ENCODE measurements around the gene SPINDOC. TPM values are rescaled to one million over a fixed set of nuclear protein-coding genes. Genes with fewer than 3 reads are reported as not detected.

The SPINDOC gene
- total RNA-seq, 2 donors from 2014 or later: 11.8 to 15.1 TPM

- intact Hi-C loops (cut with DNase I): no loop called here
- peak; percentile 92 for DNase-seq (ENCODE audit: low spot score)
Observed at GRCh38 chr11:63871962-63872799, 58.9 kb downstream of the SPINDOC start.

DNA sequence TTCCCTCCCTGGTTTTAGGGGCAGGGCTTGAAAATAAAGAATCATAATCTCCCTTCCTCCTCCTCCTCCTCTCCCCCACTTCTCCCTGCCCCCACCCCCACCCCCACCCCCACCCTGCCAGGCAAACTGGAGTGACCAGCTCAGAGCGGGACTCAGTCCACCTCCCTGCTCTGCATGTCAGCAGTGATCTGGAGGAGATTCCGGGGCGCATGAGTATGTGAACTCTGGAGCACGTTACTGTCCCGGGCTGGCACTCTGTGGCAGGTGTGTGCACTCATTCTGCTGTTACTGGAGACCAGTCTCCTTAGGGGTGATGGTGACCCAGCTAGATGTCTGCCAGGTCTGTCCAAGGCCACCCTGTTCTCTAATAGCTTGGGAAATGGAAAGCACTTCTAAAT lies 59.5 kb downstream of the SPINDOC start:
- intact Hi-C loops (cut with DNase I): no loop called here
- peak; percentile 72 for DNase-seq (ENCODE audit: low spot score)

DNA sequence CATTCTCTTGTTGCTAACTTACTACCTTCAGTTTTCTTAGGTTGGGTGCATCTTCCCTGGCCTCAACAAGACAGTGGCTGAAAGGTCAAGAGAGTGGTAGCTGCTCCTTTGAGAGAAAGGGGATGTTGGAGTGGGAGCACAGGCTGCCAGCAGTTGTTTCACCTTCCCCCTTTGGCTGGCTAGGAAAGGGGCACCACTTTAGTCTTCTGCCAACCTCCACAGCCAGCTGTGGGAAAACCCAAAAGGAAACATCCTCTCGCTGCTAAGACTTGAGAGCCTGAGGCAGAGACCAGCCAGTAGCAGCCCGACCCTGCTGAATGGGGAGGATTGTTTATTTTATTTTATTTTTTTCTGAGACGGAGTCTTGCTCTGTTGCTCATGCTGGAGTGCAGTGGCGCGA lies 60.1 kb downstream of the SPINDOC start:
- DNase-seq (ENCODE audit: low spot score): peak; percentile 44
- intact Hi-C loops (cut with DNase I): no loop called here

DNA sequence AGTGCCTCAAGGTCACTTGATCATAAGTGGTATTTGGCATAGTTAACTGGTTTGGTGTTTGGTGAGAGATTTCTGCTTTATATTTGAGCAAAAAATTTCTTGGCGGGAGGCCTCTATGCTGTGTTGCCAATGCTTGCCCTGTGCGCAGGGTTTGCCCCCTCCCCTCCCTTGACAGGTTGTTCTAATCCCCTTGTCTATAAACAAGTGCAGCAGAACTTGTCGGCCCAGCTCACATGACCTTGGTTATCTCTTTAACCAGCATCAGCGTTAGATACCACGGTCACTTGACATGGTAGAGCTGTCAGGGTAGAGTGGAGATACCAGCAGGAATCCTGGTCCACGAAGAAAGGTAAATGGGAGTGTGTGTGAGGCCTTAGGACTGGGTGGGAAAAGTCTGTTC lies 61.3 kb downstream of the SPINDOC start:
- DNase-seq (ENCODE audit: low spot score): peak; percentile 61
- intact Hi-C loops (cut with DNase I): no loop called here

DNA sequence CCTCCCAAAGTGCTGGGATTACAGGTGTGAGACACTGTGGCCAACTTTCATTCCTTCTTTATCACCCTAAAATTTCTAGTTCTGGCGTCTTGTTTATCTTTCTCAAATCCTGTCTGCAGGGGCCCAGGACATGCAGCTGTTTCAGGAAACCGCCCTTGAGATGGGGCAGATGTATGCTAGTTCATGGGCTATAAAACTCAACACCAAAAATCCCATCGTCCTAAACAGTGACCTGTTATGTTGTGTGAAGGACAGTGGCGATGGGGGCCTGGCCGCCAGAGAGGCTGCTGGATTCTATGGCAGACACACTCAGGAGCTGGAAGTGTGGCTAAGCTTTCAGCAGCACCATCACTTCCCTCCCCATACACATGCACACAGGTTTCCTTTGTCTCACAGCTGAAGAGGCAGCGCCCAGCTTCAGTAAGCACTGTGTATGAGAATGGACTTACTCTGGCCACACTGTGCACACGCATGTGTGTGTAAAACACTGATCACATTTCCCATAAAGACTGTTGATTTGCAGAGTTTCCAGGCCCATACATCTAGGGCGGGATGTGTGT lies 62.3 kb downstream of the SPINDOC start:
- DNase-seq (ENCODE audit: low spot score): no peak
- intact Hi-C loops (cut with DNase I): no loop called here

GRCh38 chr11:63876616-63877015 lies 63.4 kb downstream of the SPINDOC start:
- DNase-seq (ENCODE audit: low spot score): no peak
- intact Hi-C loops (cut with DNase I): no loop called here

Other genes with a start within 250 kb of the SPINDOC start
- 10 to 100 TPM; 31.8 to 42.4 TPM for gene PLAAT3, start 199.0 kb upstream of the SPINDOC start, total RNA-seq
- 100 to 1,000 TPM; 208 to 264 TPM for gene ATL3, start 142.1 kb upstream of the SPINDOC start, total RNA-seq
- 10 to 100 TPM; 80.3 to 88.4 TPM for gene RTN3, start 132.0 kb upstream of the SPINDOC start, total RNA-seq
- gene ZFTA, start 44.7 kb upstream of the SPINDOC start, total RNA-seq: 10 to 100 TPM; 13.0 to 21.8 TPM
- 10 to 100 TPM; 20.5 to 24.5 TPM for gene MARK2, start 25.7 kb downstream of the SPINDOC start, total RNA-seq
- gene RCOR2, start 103.7 kb downstream of the SPINDOC start, total RNA-seq: 1 to 10 TPM in 1 of 2 donors, under 1 TPM in 1; 0.95 to 2.7 TPM
- 10 to 100 TPM; 10.3 to 11.3 TPM for gene NAA40, start 125.5 kb downstream of the SPINDOC start, total RNA-seq
- 100 to 1,000 TPM; 161 to 203 TPM for gene COX8A, start 161.2 kb downstream of the SPINDOC start, total RNA-seq
- 10 to 100 TPM; 37.7 to 41.3 TPM for gene OTUB1, start 173.0 kb downstream of the SPINDOC start, total RNA-seq
- gene FLRT1, start 222.5 kb downstream of the SPINDOC start, total RNA-seq: under 1 TPM; 0.14 to 0.29 TPM

All from posterior vena cava (tissue), 2 donors.